ENCODE measurements around the gene FMNL2. TPM values are rescaled to one million over a fixed set of nuclear protein-coding genes. Genes with fewer than 3 reads are reported as not detected.

FMNL2 gene
- total RNA-seq, 1 donor from 2014 or later: 5.5 TPM

- DNase-seq: no peak
Observed at GRCh38 chr2:152421521-152422370, 86.8 kb downstream of the FMNL2 start.

GRCh38 chr2:152423684-152424083, 88.7 kb downstream of the FMNL2 start:
- Histone ChIP-seq H3K27ac (replicated peaks) (no peak overlapping the region), H3K27me3 (ENCODE audit: low read depth) (no peaks in the 10 kb centered on the region), H3K36me3 (no peaks in the 10 kb centered on the region), H3K4me3 (no peak overlapping the region), H3K9me3 (replicated peaks) (no peaks in the 10 kb centered on the region), H3K4me1 (peaks cover 21% of the 10 kb centered on the region)
- DNase-seq: no peak
- intact Hi-C loops (cut with micrococcal nuclease): no loop called here
- no peak for TF ChIP-seq CTCF (IDR thresholded peaks at IDR 0.05; ENCODE audit: borderline replicate concordance)

More at GRCh38 chr2:152421521-152422370, 86.8 kb downstream of the FMNL2 start:
- H3K36me3 ChIP-seq: no peaks in the 10 kb centered on the region
- no peak overlapping the region for H3K4me3 ChIP-seq
- TF ChIP-seq CTCF (IDR thresholded peaks at IDR 0.05; ENCODE audit: borderline replicate concordance): no peak
- H3K27ac ChIP-seq (replicated peaks): peak overlapping the region; percentile 58
- no peaks in the 10 kb centered on the region for H3K27me3 ChIP-seq (ENCODE audit: low read depth)
- intact Hi-C loops (cut with micrococcal nuclease): no loop called here
- H3K9me3 ChIP-seq (replicated peaks): no peaks in the 10 kb centered on the region
- H3K4me1 ChIP-seq: peaks cover 21% of the 10 kb centered on the region

- Histone ChIP-seq H3K27ac (replicated peaks) (no peak overlapping the region), H3K4me3 (no peak overlapping the region), H3K36me3 (no peaks in the 10 kb centered on the region), H3K4me1 (peaks cover 13% of the 10 kb centered on the region), H3K27me3 (ENCODE audit: low read depth) (no peaks in the 10 kb centered on the region), H3K9me3 (replicated peaks) (no peaks in the 10 kb centered on the region)
- no peak for DNase-seq
- TF ChIP-seq CTCF (IDR thresholded peaks at IDR 0.05; ENCODE audit: borderline replicate concordance): no peak
- intact Hi-C loops (cut with micrococcal nuclease): no loop called here
Observed at GRCh38 chr2:152425765-152426727, 91.1 kb downstream of the FMNL2 start.

GRCh38 chr2:152426801-152427200, 91.8 kb downstream of the FMNL2 start:
- TF ChIP-seq CTCF (IDR thresholded peaks at IDR 0.05; ENCODE audit: borderline replicate concordance): no peak
- H3K27ac ChIP-seq (replicated peaks): no peak overlapping the region
- no peak overlapping the region for H3K4me3 ChIP-seq
- DNase-seq: no peak
- intact Hi-C loops (cut with micrococcal nuclease): no loop called here
- H3K4me1 ChIP-seq: peaks cover 11% of the 10 kb centered on the region
- no peaks in the 10 kb centered on the region for H3K36me3 ChIP-seq
- no peaks in the 10 kb centered on the region for H3K9me3 ChIP-seq (replicated peaks)
- H3K27me3 ChIP-seq (ENCODE audit: low read depth): no peaks in the 10 kb centered on the region

- DNase-seq: no peak
- TF ChIP-seq CTCF (IDR thresholded peaks at IDR 0.05; ENCODE audit: borderline replicate concordance): no peak
- intact Hi-C loops (cut with micrococcal nuclease): no loop called here
- H3K4me1 ChIP-seq: peaks cover 17% of the 10 kb centered on the region
- no peaks in the 10 kb centered on the region for H3K36me3 ChIP-seq
- no peak overlapping the region for H3K27ac ChIP-seq (replicated peaks)
- H3K9me3 ChIP-seq (replicated peaks): no peaks in the 10 kb centered on the region
- H3K4me3 ChIP-seq: no peak overlapping the region
- H3K27me3 ChIP-seq (ENCODE audit: low read depth): no peaks in the 10 kb centered on the region
Observed at GRCh38 chr2:152427902-152428301, 92.9 kb downstream of the FMNL2 start.
